ENCODE results near the gene RRAGD.

GRCh38 chr6:89371849-89372505 lies 40.1 kb downstream of the RRAGD start:
- TF ChIP-seq, protein P1, sequence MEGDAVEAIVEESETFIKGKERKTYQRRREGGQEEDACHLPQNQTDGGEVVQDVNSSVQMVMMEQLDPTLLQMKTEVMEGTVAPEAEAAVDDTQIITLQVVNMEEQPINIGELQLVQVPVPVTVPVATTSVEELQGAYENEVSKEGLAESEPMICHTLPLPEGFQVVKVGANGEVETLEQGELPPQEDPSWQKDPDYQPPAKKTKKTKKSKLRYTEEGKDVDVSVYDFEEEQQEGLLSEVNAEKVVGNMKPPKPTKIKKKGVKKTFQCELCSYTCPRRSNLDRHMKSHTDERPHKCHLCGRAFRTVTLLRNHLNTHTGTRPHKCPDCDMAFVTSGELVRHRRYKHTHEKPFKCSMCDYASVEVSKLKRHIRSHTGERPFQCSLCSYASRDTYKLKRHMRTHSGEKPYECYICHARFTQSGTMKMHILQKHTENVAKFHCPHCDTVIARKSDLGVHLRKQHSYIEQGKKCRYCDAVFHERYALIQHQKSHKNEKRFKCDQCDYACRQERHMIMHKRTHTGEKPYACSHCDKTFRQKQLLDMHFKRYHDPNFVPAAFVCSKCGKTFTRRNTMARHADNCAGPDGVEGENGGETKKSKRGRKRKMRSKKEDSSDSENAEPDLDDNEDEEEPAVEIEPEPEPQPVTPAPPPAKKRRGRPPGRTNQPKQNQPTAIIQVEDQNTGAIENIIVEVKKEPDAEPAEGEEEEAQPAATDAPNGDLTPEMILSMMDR (IDR thresholded peaks at IDR 0.05) = peak; percentile 82 to 91 (median 86)
- TF ChIP-seq POLR2A (IDR thresholded peaks at IDR 0.05) = no peak
- no peak for TF ChIP-seq EP300 (IDR thresholded peaks at IDR 0.05)
- TF ChIP-seq POLR2AphosphoS5 (IDR thresholded peaks at IDR 0.05) = no peak
